ENCODE data around the gene GRK4.
"Not testable (repeated sequence)": the region's sequence is repeated elsewhere in the genome, so short reads cannot be mapped to it uniquely, and the experiment has no call there.

GRK4 gene

GRCh38 chr4:2971275-2971674 lies 7.9 kb downstream of the GRK4 start:
- no peak for DNase-seq (ENCODE audit: low spot score)
- TF ChIP-seq CTCF (IDR thresholded peaks at IDR 0.05) = no peak

GRCh38 chr4:2977211-2978088 lies 14.1 kb downstream of the GRK4 start:
- no peak overlapping the region for H3K4me3 ChIP-seq
- no peak for TF ChIP-seq CTCF (IDR thresholded peaks at IDR 0.05)
- no peak for DNase-seq (ENCODE audit: low spot score)
- H3K27ac ChIP-seq = no peak overlapping the region

More at GRCh38 chr4:2971275-2971674, 7.9 kb downstream of the GRK4 start:
- no peak overlapping the region for H3K27ac ChIP-seq
- H3K4me3 ChIP-seq = no peak overlapping the region

GRCh38 chr4:2981256-2981819 lies 18.0 kb downstream of the GRK4 start:
- TF ChIP-seq CTCF (IDR thresholded peaks at IDR 0.05) = no peak
- DNase-seq (ENCODE audit: low spot score) = no peak
- Histone ChIP-seq H3K27ac (no peak overlapping the region), H3K4me3 (no peak overlapping the region)

- no peak for DNase-seq (ENCODE audit: low spot score)
- Histone ChIP-seq H3K4me3 (no peak overlapping the region), H3K27ac (no peak overlapping the region)
- no peak for TF ChIP-seq CTCF (IDR thresholded peaks at IDR 0.05)
Observed at GRCh38 chr4:2982012-2982411, 18.6 kb downstream of the GRK4 start.

- not testable (repeated sequence) for H3K4me3 ChIP-seq; H3K27ac ChIP-seq; DNase-seq (ENCODE audit: low spot score)
Observed at GRCh38 chr4:2983715-2984114, 20.3 kb downstream of the GRK4 start.

- H3K4me3 ChIP-seq = no peak overlapping the region
- H3K27ac ChIP-seq = no peak overlapping the region
- no peak for TF ChIP-seq CTCF (IDR thresholded peaks at IDR 0.05)
- DNase-seq (ENCODE audit: low spot score) = no peak
Observed at GRCh38 chr4:2991243-2991642, 27.9 kb downstream of the GRK4 start.

- Histone ChIP-seq H3K4me3 (no peak overlapping the region), H3K27ac (no peak overlapping the region)
- no peak for DNase-seq (ENCODE audit: low spot score)
- TF ChIP-seq CTCF (IDR thresholded peaks at IDR 0.05) = no peak
Observed at GRCh38 chr4:2994917-2995316, 31.5 kb downstream of the GRK4 start.
